ENCODE measurements around the gene MASP2. TPM values are rescaled to one million over a fixed set of nuclear protein-coding genes. Genes with fewer than 3 reads are reported as not detected.
"Not testable (repeated sequence)": the region's sequence is repeated elsewhere in the genome, so short reads cannot be mapped to it uniquely, and the experiment has no call there.

Gene MASP2
- polyA plus RNA-seq, 2 of the 4 experiments (the other 2 are of a cell fraction): 0.08 TPM; not detected in 1

DNA sequence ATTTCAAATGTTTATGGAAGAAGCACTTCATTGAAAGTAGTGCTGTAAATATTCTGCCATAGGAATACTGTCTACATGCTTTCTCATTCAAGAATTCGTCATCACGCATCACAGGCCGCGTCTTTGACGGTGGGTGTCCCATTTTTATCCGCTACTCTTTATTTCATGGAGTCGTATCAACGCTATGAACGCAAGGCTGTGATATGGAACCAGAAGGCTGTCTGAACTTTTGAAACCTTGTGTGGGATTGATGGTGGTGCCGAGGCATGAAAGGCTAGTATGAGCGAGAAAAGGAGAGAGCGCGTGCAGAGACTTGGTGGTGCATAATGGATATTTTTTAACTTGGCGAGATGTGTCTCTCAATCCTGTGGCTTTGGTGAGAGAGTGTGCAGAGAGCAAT is 23.8 kb downstream of the MASP2 start:
- TF ChIP-seq MYC (IDR thresholded peaks at IDR 0.05; ENCODE audit: borderline replicate concordance, low read length) (no peak), ZC3H11A (IDR thresholded peaks at IDR 0.05) (no peak), FOSL2 (IDR thresholded peaks at IDR 0.05) (no peak), FOSL2 (CRISPR knock-in tag; IDR thresholded peaks at IDR 0.05) (no peak), EHF (CRISPR knock-in tag; IDR thresholded peaks at IDR 0.05) (no peak), EHMT2 (IDR thresholded peaks at IDR 0.05; ENCODE audit: low read depth) (no peak), HOXB5 (CRISPR knock-in tag; IDR thresholded peaks at IDR 0.05) (no peak), JUN (IDR thresholded peaks at IDR 0.05) (no peak), ZNF302 (CRISPR knock-in tag; IDR thresholded peaks at IDR 0.05) (no peak), ELK1 (IDR thresholded peaks at IDR 0.05; ENCODE audit: low read depth, low read length) (no peak)
- TF ChIP-seq, protein P1, sequence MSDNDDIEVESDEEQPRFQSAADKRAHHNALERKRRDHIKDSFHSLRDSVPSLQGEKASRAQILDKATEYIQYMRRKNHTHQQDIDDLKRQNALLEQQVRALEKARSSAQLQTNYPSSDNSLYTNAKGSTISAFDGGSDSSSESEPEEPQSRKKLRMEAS (IDR thresholded peaks at IDR 0.05): no peak
- TF ChIP-seq, protein P2, sequence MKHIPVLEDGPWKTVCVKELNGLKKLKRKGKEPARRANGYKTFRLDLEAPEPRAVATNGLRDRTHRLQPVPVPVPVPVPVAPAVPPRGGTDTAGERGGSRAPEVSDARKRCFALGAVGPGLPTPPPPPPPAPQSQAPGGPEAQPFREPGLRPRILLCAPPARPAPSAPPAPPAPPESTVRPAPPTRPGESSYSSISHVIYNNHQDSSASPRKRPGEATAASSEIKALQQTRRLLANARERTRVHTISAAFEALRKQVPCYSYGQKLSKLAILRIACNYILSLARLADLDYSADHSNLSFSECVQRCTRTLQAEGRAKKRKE (CRISPR knock-in tag; IDR thresholded peaks at IDR 0.05; ENCODE audit: low read depth): no peak
- no peak for ATAC-seq
- 97% methylated on average over 14 of the region's 14 CpGs for WGBS (ENCODE audit: missing lambda C conversion rate)
- FAIRE-seq: no peak
- Histone ChIP-seq H3K4me1 (no peaks in the 10 kb centered on the region), H3K4me2 (no peak overlapping the region), H3K4me3 (no peak overlapping the region), H3K9me3 (no peaks in the 10 kb centered on the region), H3K27ac (no peak overlapping the region)
- POLR2A ChIA-PET: no interaction called here
- CTCF ChIA-PET: interaction anchor here (0.6 kb wide), 1 partner anchor 14 kb away, joined by 4 read pairs; no protein-coding TSS in a partner anchor
- no peak for DNase-seq (ENCODE audit: low read depth in 1 of 2, low spot score in 1 of 2)

DNA sequence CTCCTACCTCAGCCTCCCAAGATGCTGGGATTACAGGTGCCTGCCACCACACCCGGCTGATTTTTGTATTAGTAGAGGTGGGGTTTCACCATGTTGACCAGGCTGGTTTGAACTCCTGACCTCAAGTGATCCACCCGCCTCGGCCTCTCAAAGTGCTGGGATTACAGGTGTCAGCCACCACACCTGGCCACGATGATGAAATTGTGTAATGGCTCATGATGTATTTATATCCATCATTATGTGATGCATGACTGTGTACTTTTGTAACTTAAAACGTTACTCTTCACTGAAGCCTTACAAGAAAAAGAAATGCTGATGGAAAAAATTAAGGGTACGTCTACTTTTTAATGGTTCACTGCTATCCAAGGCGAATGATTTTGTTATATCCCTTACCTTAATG is 27.1 kb downstream of the MASP2 start:
- ChIA-PET CTCF (no interaction called here), POLR2A (no interaction called here)
- Histone ChIP-seq H3K4me3 (no peak overlapping the region), H3K4me1 (peaks cover 2% of the 10 kb centered on the region; the same call in 1 of the 3 replicates), H3K9me3 (no peaks in the 10 kb centered on the region), H3K27ac (no peak overlapping the region), H3K4me2 (no peak overlapping the region)
- ATAC-seq: no peak
- no peak for DNase-seq (ENCODE audit: low read depth in 1 of 2, low spot score in 1 of 2)
- FAIRE-seq: no peak
- TF ChIP-seq CHD2 (IDR thresholded peaks at IDR 0.05; ENCODE audit: low read length, partially characterized antibody) (no peak), ELK1 (IDR thresholded peaks at IDR 0.05; ENCODE audit: low read depth, low read length) (no peak), BHLHE40 (IDR thresholded peaks at IDR 0.05; ENCODE audit: low read depth, low read length) (no peak), MYC (IDR thresholded peaks at IDR 0.05; ENCODE audit: borderline replicate concordance, low read length) (no peak), ZSCAN20 (CRISPR knock-in tag; IDR thresholded peaks at IDR 0.05) (no peak), SREBF2 (IDR thresholded peaks at IDR 0.05) (no peak), MAFK (IDR thresholded peaks at IDR 0.05; ENCODE audit: partially characterized antibody) (no peak), NR3C1 (IDR thresholded peaks at IDR 0.05) (no peak), FOSB (CRISPR knock-in tag; IDR thresholded peaks at IDR 0.05) (no peak), HOXB13 (CRISPR knock-in tag; IDR thresholded peaks at IDR 0.05; ENCODE audit: low read depth) (no peak), HES2 (IDR thresholded peaks at IDR 0.05) (no peak), E2F6 (IDR thresholded peaks at IDR 0.05; ENCODE audit: borderline replicate concordance, low read depth) (no peak), NPAS2 (CRISPR knock-in tag; IDR thresholded peaks at IDR 0.05; ENCODE audit: borderline replicate concordance) (no peak), USF2 (IDR thresholded peaks at IDR 0.05) (no peak), CEBPB (IDR thresholded peaks at IDR 0.05) (no peak), TFCP2L1 (CRISPR knock-in tag; IDR thresholded peaks at IDR 0.05) (no peak), CHD4 (IDR thresholded peaks at IDR 0.05; ENCODE audit: borderline replicate concordance) (no peak)
- 94% methylated on average over 7 of the region's 7 CpGs for WGBS (ENCODE audit: missing lambda C conversion rate)

GRCh38 chr1:11019358-11019757 is 27.7 kb downstream of the MASP2 start:
- CTCF ChIA-PET; H3K9me3 ChIP-seq; DNase-seq (ENCODE audit: low read depth in 1 of 2, low spot score in 1 of 2); H3K27ac ChIP-seq; ATAC-seq; POLR2A ChIA-PET; H3K4me1 ChIP-seq; FAIRE-seq; H3K4me3 ChIP-seq; H3K4me2 ChIP-seq: not testable (repeated sequence)
- WGBS (ENCODE audit: missing lambda C conversion rate): 87% methylated on average over 8 of the region's 8 CpGs

Data from A549 (cell line).